HTERT RPE-1 (cell line): ENCODE data around the gene TIMM29.
"Not testable (repeated sequence)": the region's sequence is repeated elsewhere in the genome, so short reads cannot be mapped to it uniquely, and the experiment has no call there.

Experiments
- in situ Hi-C: fragments of 300-500 bp; cut with MboI; formaldehyde crosslinking; loops from 4 replicates; pipeline ENCODE4 v1.14.3; 2020; ENCODE audit warnings: low sequenced_read_pairs

The TIMM29 gene

GRCh38 chr19:10936661-10937084 lies 8.1 kb downstream of the TIMM29 start:
- in situ Hi-C loops: no loop called here

GRCh38 chr19:10941649-10942048 lies 13.0 kb downstream of the TIMM29 start:
- in situ Hi-C loops: not testable (repeated sequence)

- in situ Hi-C loops: not testable (repeated sequence)
Measured at GRCh38 chr19:10943412-10943811, 14.8 kb downstream of the TIMM29 start.

- in situ Hi-C loops: no loop called here
Measured at GRCh38 chr19:10945264-10945663, 16.7 kb downstream of the TIMM29 start.

- in situ Hi-C loops: no loop called here
Measured at GRCh38 chr19:10946958-10947657, 18.5 kb downstream of the TIMM29 start.

- in situ Hi-C loops: no loop called here
Measured at GRCh38 chr19:10952809-10953208, 24.2 kb downstream of the TIMM29 start.

- in situ Hi-C loops: not testable (repeated sequence)
Measured at GRCh38 chr19:10959277-10959968, 30.8 kb downstream of the TIMM29 start.

- in situ Hi-C loops: no loop called here
Measured at GRCh38 chr19:10960314-10961072, 31.9 kb downstream of the TIMM29 start, which contains the start of gene SMARCA4. Gene SMARCA4 (plus strand): TSS chr19:10961030. CDS start chr19:10984152, 23,122 bp downstream.

GRCh38 chr19:10961073-10961860 lies 32.7 kb downstream of the TIMM29 start:
- in situ Hi-C loops: no loop called here

- in situ Hi-C loops: no loop called here
Measured at GRCh38 chr19:10962863-10963262, 34.3 kb downstream of the TIMM29 start.

- in situ Hi-C loops: no loop called here
Measured at GRCh38 chr19:10963865-10964264, 35.3 kb downstream of the TIMM29 start.

- in situ Hi-C loops: no loop called here
Measured at GRCh38 chr19:10964903-10965302, 36.3 kb downstream of the TIMM29 start.

- in situ Hi-C loops: no loop called here
Measured at GRCh38 chr19:10965398-10965797, 36.8 kb downstream of the TIMM29 start.

- in situ Hi-C loops: no loop called here
Measured at GRCh38 chr19:10966809-10967208, 38.2 kb downstream of the TIMM29 start.

GRCh38 chr19:10968527-10969135 lies 40.0 kb downstream of the TIMM29 start:
- in situ Hi-C loops: no loop called here

GRCh38 chr19:10971107-10971726 lies 42.6 kb downstream of the TIMM29 start:
- in situ Hi-C loops: no loop called here

- in situ Hi-C loops: no loop called here
Measured at GRCh38 chr19:10975374-10976130, 46.9 kb downstream of the TIMM29 start.

GRCh38 chr19:10976131-10976892 lies 47.7 kb downstream of the TIMM29 start:
- in situ Hi-C loops: no loop called here

GRCh38 chr19:10977742-10978092 lies 49.1 kb downstream of the TIMM29 start:
- in situ Hi-C loops: no loop called here
